GM12801 (cell line): ENCODE measurements around the gene PRUNE2.

Source experiments
- CTCF ChIP-seq: IDR thresholded peaks from one replicate; pipeline ENCODE4 v1.5.1; 2011; ENCODE audit warnings: control low read depth; ENCODE audit not compliant: insufficient read length; ENCODE audit errors: extremely low read depth

PRUNE2 gene

GRCh38 chr9:76662476-76663281 is 243.2 kb downstream of the PRUNE2 start:
- TF ChIP-seq CTCF: no peak

- TF ChIP-seq CTCF: peak; percentile 44
Observed at GRCh38 chr9:76658510-76659231, 247.2 kb downstream of the PRUNE2 start.

GRCh38 chr9:76657265-76657664 is 248.6 kb downstream of the PRUNE2 start:
- no peak for TF ChIP-seq CTCF

GRCh38 chr9:76655971-76656370 is 249.9 kb downstream of the PRUNE2 start:
- no peak for TF ChIP-seq CTCF

GRCh38 chr9:76655121-76655541 is 250.8 kb downstream of the PRUNE2 start:
- TF ChIP-seq CTCF: no peak

- no peak for TF ChIP-seq CTCF
Observed at GRCh38 chr9:76654575-76654974, 251.3 kb downstream of the PRUNE2 start.

GRCh38 chr9:76654051-76654461 is 251.9 kb downstream of the PRUNE2 start:
- no peak for TF ChIP-seq CTCF
